HG02610 (cell line): Measurements from ENCODE around the gene PSMD7.
"Not testable (repeated sequence)": the region's sequence is repeated elsewhere in the genome, so short reads cannot be mapped to it uniquely, and the experiment has no call there.

ENCODE experiments used
- ATAC-seq: cut with Tn5 transposase; IDR thresholded peaks from one replicate; pipeline ENCODE4 v1.9.1; 2021; ENCODE audit warnings: mild to moderate bottlenecking, moderate library complexity; ENCODE audit not compliant: unreplicated experiment

The PSMD7 gene

DNA sequence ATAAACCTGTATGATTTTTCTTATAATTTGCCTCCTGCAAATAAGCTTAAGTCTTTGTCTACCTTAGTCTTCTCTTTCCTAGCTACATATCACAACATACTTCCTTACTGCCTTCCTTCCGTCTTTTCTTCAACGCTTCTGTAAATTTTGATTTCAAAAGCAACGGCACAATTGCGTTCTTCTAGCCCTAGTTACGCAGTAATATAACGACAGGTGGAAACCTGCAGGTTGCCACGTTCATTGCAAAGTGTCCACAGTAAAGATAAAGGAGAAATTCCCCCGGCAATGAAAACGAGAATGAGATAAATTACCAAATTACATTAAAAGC, 546 bp upstream of the PSMD7 start:
- peak; percentile 6 for ATAC-seq

DNA sequence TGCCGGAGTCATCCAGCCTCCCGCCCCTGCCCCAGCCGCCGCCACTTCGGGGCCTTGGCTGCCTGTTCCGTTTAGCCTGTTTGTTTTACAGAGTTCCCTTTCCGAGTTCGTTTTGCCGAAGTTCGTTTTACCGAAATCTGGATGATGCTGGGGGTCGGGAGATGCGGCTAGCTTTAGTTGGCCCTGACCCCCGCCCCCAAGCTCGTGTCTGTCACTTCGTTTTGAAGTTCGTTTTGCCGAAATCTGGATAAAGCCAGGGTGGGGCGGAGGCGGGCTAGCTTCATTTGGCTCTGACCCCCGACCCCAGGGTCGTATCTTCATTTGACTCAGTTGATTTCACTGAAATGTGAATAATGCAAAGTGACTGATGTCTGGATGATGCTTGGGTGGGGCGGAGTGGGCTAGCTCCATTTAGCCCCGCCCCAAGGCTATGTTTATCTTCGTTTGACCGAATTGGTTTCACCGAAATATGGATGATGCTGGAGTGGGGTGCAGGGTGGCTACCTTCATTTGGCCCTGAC, 591 bp downstream of the PSMD7 start:
- ATAC-seq = peak; percentile 30

DNA sequence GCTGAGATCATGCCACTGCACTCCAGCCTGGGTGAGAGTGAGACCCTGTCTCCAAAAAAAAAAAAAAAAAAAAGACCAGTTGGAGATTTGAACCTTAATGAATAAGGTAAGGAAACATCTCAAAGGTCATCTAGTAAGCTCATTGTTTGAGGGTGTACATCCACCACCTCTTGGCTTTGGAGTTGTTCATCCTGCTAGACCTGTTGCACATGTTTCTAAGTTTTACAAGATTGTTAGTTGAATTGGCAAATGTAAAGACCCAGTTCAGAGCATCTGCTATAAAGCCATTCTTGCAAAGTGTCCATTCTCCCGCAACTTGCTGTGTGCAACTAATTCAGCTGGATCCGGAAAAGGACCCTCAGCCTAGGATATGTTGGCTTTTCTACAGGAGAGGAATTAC, 1.5 kb downstream of the PSMD7 start:
- ATAC-seq = no peak

DNA sequence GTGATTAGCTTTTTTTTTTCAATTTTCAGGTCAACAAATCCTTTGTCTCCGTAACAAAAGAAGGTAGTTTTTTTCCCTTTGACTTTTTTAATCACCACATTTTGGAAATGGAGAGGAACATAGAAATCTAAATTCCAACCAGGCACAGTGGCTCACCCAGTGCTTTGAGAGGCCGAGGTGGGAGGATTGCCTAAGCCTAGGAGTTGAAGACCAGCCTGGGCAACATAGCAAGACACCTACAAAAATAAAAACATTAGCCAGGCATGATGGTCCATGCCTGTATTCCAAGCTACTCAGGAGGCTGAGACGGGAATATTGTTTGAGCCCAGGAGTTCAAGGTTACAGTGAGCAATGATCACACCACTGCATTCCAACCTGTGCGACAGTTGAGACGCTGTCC, 5.7 kb downstream of the PSMD7 start:
- ATAC-seq = no peak

DNA sequence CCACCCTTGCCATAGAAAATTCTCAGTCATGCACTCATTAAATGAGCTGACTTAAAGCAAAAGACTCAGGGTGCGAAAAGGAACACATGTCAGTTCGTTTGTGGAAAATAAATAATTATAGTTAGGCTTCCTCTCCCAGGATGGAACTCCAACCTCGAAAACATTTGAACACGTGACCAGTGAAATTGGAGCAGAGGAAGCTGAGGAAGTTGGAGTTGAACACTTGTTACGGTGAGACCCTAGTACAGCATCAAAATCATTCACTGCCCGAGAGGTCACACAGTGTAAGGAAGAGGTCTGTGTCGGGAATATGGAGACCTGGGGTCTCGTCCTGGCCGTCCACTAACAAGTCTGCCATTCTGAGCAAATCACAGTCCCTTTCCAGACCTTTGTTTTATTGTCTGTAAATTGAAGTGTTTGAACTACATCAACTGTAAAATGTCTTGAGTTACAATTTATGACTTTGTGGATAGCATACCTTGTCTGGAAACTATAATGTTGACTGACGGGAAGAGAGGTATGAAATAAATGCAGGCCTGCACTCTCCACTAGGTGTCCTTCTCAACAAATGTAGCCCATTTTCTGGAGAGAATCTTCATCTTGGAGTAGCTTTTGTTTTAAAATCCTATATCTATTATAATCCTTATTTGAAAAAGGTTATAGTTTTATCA, 7.7 kb downstream of the PSMD7 start:
- no peak for ATAC-seq

DNA sequence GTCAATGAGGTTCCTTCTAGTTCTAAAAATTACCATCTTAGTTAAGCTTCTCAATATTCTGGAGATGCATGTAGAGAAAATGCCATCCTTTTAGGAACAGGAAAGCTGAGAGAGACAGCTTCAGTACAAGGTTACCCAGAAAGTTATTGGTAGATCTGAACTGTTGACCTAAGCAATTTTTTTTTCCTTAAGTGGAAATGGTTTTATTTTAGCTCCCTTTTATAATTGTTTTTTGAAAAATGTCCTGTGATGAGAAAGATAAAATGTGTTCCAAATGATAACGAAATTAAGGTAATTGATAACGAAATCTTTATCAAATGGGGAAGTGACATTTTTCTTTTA, 8.2 kb downstream of the PSMD7 start:
- ATAC-seq = no peak

DNA sequence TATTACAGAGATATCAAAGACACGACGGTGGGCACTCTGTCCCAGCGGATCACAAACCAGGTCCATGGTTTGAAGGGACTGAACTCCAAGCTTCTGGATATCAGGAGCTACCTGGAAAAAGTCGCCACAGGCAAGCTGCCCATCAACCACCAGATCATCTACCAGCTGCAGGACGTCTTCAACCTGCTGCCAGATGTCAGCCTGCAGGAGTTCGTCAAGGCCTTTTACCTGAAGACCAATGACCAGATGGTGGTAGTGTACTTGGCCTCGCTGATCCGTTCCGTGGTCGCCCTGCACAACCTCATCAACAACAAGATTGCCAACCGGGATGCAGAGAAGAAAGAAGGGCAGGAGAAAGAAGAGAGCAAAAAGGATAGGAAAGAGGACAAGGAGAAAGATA, 8.7 kb downstream of the PSMD7 start:
- ATAC-seq = no peak

DNA sequence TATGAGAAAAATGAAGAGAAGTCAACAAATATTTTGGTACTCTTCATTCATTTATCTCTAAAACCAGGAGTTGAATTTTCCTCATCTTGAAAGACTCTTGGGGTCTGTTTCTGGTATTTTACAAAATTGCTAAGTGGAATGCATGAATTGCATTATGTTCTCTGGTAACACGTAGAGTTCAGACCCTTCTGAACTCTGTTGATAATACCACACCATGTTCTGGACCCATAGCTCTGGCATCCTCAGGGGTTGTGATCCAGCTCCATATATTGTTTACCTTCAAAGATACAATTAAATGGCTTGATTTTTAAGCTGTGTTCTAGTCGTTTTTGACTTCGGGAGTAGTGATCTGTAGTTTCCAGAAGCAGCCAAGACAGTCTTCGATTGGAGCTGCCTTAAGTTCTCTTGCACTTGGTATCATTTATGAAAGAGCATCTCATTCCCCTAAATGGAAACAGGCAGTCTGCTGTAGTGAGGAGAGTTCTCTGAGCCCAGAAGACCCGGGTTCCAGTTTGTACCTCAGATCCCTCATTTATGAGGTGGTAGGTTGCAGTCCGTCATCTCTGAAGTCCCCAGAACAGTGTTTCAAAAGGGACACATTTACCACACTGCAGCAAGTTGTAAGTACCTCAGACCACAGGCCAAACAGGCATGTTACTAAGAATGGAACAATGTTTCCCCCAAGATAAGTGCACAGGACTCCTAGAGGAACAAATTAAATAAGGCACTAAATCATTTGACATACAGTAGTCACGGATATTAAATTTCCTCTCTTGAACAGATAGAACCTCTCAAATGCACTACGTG, 9.6 kb downstream of the PSMD7 start:
- ATAC-seq = peak; percentile 58

DNA sequence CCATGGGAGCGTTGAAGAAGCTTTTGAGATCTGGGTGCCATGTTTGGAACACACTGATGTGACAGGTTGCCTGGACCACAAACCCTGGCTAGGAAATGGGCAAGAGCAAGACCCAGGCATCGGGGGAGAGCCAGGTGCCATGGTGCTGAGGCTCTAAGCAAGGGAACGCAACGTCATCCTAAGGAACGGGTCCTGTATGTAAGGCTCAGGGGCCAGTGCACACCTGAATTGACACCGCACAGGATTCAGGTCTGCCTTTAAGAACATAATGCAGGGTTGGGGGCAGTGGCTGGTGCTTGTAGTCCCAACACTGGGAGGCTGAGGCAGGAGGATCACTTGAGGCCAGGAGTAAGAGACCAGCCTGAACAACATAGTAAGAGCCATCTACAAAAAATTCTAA, 10.8 kb downstream of the PSMD7 start:
- ATAC-seq = no peak

DNA sequence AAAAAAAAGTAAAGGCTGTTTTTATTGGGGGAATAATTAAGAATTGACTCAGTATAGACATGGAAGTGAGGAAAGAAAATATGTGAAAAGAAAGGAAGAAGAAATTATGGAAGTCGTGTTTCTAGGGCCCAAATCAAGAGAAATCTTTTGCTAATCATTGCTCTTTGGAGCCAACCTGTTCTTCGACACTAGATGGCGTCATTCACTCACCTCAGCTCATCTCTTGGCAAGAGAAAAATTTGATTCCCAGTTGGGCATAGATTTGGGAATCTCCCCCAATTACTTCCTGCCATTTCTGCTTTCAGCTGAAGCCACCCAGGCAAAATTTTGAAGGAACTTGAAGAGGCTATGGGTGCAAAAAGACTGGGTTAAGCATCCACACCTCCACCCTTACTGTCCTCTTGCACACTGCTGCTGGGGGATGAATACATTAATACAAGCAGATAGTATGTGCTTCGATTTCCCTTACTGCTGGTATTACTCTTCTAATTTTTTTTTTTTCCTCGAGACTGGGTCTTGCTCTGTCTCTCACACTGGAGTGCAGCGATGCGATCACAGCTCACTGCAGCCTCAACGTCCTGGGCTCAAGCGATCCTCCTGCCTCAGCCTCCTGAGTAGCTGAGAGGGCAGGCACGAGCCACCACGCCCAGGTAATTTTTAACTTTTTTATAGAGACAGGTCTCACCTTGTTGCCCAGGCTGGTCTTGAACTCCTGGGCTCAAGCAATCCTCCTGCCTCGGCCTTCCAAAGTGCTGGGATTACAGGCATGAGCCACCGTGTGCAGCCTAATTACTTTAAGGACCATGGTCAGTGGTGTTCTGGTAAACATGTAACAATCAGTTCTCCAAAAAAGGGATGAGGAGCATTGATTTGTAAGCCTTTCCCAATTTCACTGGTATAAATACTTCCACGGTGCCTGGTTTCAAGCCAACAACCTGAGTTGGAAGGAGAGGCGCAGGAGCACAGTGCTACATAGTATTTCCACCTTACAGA, 13.5 kb downstream of the PSMD7 start:
- no peak for ATAC-seq

DNA sequence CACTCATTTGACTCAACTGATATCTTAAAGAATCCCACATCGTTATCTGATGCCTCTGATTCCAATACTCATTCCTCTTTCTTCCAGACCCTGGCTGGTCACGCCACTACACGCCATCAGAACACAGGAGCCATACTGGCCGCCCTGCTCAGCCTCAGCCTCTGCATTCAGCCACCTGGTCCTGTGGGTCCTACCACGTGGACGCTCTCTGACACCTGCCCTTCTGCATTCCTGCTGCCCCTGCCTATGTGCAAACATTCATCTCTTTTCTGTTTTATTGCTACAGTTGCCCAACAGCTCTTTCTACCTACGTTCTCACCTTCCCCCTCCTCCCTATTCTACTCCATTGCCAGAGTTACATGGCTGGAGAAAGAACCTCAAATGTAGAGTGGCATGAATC, 18.4 kb downstream of the PSMD7 start:
- no peak for ATAC-seq

DNA sequence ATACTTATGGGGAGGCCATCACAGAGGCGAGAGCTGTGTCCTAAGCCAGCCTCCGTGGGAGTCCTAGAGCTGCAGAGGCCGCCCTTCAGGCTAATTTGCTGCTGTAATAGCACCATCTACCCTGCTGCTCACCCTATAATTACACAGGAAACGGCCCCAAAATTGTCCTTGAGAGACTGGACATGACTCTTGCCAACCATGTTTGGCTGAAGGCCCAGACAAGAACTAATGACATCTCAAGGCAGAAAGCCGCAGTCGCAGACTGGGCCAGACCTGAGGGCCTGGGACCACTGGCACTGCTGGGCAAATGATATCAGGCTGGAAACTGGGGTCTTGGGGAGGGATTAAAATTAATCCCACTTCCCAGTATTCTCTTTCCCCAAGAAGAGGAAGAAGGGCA, 24.1 kb downstream of the PSMD7 start:
- ATAC-seq = no peak

DNA sequence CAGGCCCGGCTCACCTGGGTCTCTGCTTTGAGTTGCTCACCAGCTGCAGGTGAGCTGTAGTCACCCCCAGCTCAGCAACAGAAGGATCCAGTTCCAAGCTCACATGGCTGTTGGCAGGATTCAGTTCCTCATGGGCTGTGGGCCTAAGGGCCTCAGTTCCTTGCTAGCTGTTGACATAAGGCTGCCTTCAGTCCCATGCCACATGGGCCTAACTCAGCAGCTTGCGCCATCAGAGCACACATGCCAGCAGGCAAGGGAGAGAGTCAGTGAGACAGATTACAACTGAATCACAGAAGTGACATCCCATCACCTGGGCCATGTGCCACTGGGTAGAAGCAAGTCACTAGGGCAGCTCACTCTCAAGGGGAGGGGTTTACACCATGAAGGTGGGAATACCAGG, 24.7 kb downstream of the PSMD7 start:
- no peak for ATAC-seq

DNA sequence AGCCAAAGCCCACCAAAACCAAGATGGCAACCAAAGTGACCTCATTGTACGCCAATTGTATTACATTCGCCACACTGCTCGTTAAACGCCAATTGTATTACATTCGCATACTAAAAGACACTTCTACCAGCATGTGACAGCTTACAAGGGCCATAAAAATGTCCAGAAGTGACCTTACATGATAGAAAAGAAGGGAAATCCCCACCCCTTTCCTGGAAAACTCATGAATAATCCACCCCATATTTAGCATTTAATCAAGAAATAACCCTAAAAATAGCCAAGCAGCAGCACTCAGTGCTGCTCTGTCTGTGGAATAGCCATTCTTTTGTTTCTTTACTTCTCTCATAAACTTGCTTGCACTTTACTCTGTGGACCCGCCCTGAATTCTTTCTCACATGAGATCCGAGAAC, 25.7 kb downstream of the PSMD7 start:
- no peak for ATAC-seq

DNA sequence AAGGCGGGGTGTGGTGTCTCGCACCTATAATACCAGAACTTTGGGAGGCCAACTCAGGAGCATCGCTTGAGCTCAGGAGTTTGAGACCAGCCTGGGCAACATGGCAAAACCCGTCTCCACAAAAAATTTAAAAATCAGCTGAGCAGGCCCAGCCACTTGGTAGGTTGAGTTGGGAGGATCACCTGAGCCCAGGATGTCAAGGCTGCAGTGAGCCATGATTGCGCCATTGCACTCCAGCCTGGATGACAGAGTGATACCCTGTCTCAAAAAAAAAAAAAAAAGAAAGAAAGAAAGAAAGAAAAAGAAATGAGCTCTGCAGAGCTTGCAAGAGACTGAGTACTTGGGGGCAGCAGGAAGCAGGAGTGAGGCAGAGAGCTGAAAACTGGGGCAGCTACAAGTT, 28.2 kb downstream of the PSMD7 start:
- ATAC-seq = not testable (repeated sequence)

DNA sequence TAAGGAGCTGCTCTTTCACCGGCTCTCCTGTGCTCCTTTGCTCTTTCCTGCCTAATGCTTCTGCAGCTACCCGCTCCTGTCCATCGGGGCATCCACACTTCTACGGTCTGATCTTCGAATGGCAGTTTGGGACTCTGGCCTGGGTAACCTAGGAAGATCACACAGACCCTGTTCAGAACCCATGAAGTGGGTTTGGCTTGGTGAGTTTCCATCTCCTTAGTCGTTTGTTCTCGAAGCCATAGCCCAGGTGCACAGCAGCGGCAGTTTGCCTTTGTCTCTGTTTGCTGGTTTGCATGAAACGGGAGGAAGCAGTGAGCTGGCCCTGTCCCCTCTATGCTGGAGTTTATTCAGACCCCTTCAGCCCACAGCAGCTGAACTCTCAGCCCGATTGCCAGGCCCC, 29.0 kb downstream of the PSMD7 start:
- ATAC-seq = no peak

DNA sequence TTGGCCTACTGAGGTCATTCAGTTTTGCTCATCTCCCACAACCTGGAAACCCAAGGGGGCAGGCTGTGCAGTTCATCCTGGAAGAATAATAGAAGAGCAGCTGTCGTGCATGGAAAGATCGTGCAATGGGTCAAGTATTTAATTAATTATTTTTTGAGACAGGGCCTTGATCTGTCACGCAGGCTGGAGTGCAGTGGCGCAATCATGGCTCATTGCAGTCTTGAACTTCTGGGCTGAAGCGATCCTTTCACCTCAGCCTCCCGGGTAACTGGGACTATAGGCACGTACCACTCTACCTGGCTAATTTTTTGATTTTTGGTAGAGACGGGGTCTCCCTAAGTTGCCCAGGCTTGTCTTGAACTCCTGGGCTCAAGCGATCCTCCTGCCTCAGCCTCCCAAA, 31.7 kb downstream of the PSMD7 start:
- not testable (repeated sequence) for ATAC-seq

DNA sequence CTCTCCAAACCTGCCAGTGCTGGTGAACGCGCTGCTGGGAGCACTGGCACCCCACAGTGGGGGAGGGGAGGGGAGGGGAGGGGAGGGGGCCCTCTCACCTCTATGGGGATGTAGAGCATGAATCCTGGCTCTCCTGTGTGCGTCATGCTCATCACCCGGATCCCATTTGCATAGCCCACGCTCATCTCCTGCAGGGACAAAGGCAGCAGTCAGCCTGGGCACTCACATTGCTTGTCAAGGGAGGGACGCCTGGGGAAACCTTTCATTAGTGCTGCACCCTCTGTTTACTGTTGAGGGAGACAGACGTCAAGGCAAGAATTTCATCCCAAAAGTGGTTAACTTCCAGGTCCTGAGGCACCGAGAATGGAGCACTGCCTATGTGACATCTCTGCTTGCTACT, 35.9 kb downstream of the PSMD7 start:
- not testable (repeated sequence) for ATAC-seq

DNA sequence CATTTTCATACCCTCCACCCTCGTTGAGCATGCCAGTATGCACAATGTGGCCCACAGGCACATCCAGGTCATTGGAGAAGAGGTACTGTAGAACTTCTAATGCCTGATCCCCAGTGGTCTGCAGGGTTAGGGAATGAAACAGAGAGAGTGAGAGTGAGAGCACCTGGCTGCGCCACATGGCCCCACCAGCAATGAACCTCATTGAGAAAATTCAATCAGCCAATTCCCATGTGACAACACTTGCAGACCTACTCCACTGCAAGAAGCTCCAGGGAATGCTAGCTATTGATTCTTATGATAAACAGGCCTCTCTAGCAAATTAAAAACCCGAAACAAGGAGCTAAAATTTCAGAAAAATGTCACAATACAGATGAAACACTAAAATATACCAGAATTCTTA, 40.9 kb downstream of the PSMD7 start:
- ATAC-seq = not testable (repeated sequence)

DNA sequence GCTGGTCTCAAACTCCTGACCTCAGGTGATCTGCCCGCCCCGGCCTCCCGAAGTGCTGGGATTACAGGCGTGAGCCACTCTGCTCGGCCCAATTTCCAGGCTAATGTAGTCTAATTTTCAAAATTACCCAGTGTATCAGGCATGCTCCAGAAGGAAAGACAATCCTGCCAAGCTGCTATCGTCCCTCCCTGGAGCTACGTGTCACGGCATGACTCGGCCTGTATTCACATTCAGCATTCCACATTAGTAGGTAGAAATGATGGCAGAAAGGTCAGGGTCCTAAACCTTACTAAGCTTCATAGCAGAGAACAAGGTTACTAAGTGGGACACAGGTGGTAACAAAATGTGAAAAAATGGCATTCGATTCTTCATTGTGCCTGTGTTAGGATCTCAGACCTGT, 42.6 kb downstream of the PSMD7 start:
- ATAC-seq = not testable (repeated sequence)

DNA sequence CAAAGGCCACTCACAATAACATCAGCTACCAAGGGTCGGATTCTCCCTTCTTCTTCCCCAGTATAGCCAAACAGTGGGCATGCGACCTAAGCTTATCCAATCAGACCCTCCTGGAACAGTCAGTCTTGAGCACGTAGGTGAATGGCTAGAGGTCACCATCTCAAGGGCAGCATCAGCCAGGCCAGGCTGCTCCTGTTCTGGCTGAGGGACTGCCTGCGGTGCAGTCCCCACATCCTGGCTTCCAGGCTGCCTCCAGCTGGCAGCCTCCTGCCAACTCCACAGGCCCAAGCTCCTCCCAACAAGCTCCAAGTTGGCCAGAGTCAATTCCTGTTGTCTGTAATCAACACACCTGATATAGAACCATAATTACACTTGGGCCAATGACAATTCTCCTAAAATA, 56.4 kb downstream of the PSMD7 start:
- ATAC-seq = not testable (repeated sequence)
